Measurements from ENCODE around the gene FAM219A.
"Not testable (repeated sequence)": the region's sequence is repeated elsewhere in the genome, so short reads cannot be mapped to it uniquely, and the experiment has no call there.

Gene FAM219A

DNA sequence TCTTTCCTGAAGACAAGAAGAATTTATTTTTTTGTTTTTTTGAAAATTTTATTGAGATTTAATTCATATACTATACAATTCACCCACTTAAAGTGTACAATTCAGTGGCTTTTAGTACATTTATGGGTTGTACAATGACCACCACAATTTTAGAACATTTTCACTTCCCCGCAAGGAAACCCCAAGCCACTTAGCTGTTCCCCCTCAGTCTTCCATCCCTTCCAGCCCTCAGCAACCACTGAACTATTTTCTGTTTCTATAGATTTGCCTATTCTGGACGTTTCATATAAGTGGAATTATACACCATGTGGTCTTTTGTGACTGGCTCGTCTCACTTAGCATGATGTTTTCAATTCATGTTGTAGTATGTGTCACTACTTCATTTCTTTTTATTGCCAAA lies 28.2 kb upstream of the FAM219A start:
- Histone ChIP-seq H3K4me3 (no peak overlapping the region), H3K9me3 (no peaks in the 10 kb centered on the region), H3K27ac (no peak overlapping the region), H3K4me1 (no peaks in the 10 kb centered on the region), H3K9ac (no peak overlapping the region), H3K4me2 (no peak overlapping the region), H3K27me3 (no peaks in the 10 kb centered on the region), H3K36me3 (no peaks in the 10 kb centered on the region), H4K20me1 (no peaks in the 10 kb centered on the region)
- TF ChIP-seq Cebpa-rat (IDR thresholded peaks at IDR 0.05): no peak

DNA sequence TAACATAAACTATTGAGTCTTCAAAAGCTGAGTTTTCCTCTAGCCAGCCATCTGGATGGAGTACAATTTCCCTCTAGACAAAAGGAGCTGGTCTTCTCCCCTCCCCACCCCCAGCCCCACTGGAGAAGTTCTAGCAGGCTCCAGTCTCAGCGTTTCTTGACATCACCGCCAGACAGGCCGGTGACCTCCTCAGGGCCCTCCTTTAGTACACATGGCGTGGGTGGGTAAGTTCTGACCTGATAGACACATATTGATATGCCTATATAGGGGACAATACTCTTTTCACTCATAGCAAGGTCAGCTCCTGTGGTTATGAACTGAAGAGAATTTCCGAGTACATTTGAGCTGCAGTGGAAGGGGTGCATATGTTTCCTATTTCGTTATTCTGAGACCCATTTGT lies 27.5 kb upstream of the FAM219A start:
- Histone ChIP-seq H3K27ac (no peak overlapping the region), H3K9ac (no peak overlapping the region), H3K4me3 (no peak overlapping the region), H3K9me3 (no peaks in the 10 kb centered on the region), H3K4me2 (no peak overlapping the region), H3K27me3 (no peaks in the 10 kb centered on the region), H3K36me3 (no peaks in the 10 kb centered on the region), H3K4me1 (no peaks in the 10 kb centered on the region), H4K20me1 (no peaks in the 10 kb centered on the region)
- TF ChIP-seq Cebpa-rat (IDR thresholded peaks at IDR 0.05): no peak

DNA sequence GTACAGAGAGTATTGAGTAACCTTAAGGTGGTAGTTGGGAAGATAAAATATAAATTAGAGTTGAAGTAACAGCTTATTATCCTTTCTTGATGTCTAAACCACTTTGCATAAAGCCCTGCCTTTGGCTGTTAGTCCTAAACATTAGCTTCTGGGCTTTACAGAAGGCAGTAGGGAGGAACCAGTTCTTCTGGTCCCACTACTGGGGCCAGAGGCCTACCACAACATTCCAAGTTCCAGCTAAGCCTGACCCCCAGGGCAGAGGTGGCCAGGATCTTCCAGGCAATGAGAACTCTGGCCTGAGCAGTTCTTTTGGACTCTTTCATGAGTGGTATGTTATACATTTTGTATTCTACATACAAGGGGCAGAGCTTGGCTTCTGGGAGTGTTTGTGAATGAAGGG lies 26.3 kb upstream of the FAM219A start:
- Histone ChIP-seq H3K9me3 (no peaks in the 10 kb centered on the region), H3K27me3 (no peaks in the 10 kb centered on the region), H3K4me1 (no peaks in the 10 kb centered on the region), H3K27ac (no peak overlapping the region), H3K9ac (no peak overlapping the region), H3K36me3 (no peaks in the 10 kb centered on the region), H3K4me2 (no peak overlapping the region), H4K20me1 (no peaks in the 10 kb centered on the region), H3K4me3 (no peak overlapping the region)
- TF ChIP-seq Cebpa-rat (IDR thresholded peaks at IDR 0.05): no peak

DNA sequence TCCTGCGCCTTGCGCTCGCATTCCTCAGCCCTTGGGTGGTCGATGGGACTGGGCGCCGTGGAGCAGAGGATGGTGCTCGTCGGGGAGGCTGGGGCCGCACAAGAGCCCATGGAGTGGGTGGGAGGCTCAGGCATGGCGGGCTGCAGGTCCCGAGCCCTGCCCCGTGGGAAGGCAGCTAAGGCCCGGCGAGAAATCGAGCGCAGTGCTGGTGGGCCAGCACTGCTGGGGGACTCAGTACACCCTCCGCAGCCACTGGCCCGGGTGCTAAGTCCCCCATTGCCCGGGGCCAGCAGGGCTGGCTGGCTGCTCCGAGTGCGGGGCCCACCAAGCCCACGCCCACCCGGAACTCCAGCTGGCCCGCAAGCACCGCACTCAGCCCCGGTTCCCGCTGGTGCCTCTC lies 24.4 kb upstream of the FAM219A start:
- not testable (repeated sequence) for H4K20me1 ChIP-seq, H3K4me3 ChIP-seq, H3K9ac ChIP-seq, H3K36me3 ChIP-seq, H3K4me2 ChIP-seq, H3K27ac ChIP-seq, H3K4me1 ChIP-seq, H3K9me3 ChIP-seq, H3K27me3 ChIP-seq

DNA sequence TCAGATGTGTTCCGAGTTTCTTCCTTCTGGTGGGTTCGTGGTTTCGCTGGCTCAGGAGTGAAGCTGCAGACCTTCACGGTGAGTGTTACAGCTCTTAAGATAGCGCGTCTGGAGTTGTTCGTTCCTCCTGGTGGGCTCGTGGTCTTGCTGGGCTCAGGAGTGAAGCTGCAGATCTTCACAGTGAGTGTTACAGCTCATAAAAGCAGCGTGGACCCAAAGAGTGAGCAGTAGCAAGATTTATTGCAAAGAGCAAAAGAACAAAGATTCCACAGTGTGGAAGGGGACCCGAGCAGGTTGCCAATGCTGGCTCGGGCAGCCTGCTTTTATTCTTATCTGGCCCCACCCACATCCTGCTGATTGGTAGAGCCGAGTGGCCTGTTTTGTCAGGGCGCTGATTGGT lies 23.2 kb upstream of the FAM219A start:
- not testable (repeated sequence) for H3K27ac ChIP-seq, H3K4me3 ChIP-seq, H3K4me1 ChIP-seq, H3K36me3 ChIP-seq, H4K20me1 ChIP-seq, H3K27me3 ChIP-seq, H3K9ac ChIP-seq, H3K4me2 ChIP-seq, H3K9me3 ChIP-seq

DNA sequence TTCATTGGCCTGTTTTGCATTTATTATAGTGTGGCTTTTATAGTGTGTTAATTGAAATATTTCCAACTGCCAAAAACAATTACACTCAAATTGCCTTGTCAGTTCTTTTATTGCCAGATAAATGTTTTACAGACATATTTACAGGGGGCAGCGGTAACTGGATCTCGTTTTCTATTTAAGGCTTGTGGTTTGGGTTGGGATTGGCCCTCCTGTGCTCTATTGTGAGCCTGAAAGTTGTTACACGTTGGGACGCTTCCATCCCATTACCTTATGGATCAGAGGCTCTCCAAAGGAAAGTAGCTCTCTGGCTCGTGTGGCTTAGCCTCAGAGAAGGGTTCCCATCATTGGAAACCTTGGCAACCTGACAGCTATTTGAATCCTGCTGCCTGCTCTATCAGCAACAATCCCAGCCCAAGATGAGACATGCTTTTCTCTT lies 21.1 kb upstream of the FAM219A start:
- Histone ChIP-seq H3K36me3 (no peaks in the 10 kb centered on the region), H3K9ac (no peak overlapping the region), H3K4me1 (peaks cover 16% of the 10 kb centered on the region), H3K27me3 (no peaks in the 10 kb centered on the region), H3K4me3 (no peak overlapping the region), H3K9me3 (no peaks in the 10 kb centered on the region), H4K20me1 (no peaks in the 10 kb centered on the region), H3K4me2 (no peak overlapping the region), H3K27ac (no peak overlapping the region)
- no peak for TF ChIP-seq Cebpa-rat (IDR thresholded peaks at IDR 0.05)

DNA sequence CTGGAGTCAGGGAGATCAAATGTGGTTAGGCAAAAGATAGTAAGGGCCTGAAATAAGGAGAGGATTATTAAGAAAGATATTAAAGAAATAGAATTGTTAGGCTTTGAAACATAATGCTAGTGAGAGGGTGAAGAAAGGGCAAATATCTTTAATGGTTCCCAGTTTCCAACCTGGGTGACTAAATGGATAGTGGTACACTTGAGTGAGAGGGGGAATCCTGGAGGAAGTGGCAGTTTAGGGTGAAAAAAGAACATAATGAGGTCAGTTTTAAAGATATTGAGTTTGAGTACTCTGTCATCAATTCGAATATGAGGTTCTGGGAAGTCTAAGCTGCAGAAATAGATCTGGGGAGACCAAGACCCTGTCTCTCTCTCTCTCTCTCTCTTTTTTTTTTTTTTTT lies 19.2 kb upstream of the FAM219A start:
- no peak overlapping the region for H3K27ac ChIP-seq
- no peak overlapping the region for H3K4me3 ChIP-seq
- H3K9me3 ChIP-seq: no peaks in the 10 kb centered on the region
- no peak overlapping the region for H3K4me2 ChIP-seq
- TF ChIP-seq Cebpa-rat (IDR thresholded peaks at IDR 0.05): no peak
- H3K36me3 ChIP-seq: no peaks in the 10 kb centered on the region
- no peaks in the 10 kb centered on the region for H4K20me1 ChIP-seq
- H3K27me3 ChIP-seq: no peaks in the 10 kb centered on the region
- H3K9ac ChIP-seq: no peak overlapping the region
- peaks cover 21% of the 10 kb centered on the region for H3K4me1 ChIP-seq

DNA sequence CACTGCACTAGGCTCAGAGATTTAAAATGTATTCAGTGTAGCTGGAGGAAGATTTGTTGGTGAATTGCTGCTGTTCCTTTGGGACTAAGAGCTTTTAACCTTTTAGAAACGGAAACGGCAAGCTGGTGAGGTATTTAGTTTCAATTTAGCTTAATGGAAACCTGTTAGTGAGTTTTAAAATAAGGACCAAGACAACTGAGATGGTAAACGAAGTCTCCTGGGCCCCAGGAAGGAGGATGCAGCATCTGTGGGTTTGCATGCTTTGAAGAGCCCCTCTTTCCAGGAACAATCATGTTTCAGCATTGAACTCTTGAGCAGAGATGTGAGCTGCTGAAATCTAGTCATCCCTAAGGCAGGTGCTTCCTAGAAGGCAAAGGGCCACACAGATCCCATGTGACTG lies 16.7 kb upstream of the FAM219A start:
- H3K27me3 ChIP-seq: no peaks in the 10 kb centered on the region
- no peak overlapping the region for H3K27ac ChIP-seq
- H3K4me3 ChIP-seq: no peak overlapping the region
- H3K4me1 ChIP-seq: peaks cover 21% of the 10 kb centered on the region
- no peak for TF ChIP-seq Cebpa-rat (IDR thresholded peaks at IDR 0.05)
- no peak overlapping the region for H3K9ac ChIP-seq
- H3K4me2 ChIP-seq: peak overlapping the region; percentile 64
- H3K9me3 ChIP-seq: no peaks in the 10 kb centered on the region
- no peaks in the 10 kb centered on the region for H3K36me3 ChIP-seq
- no peaks in the 10 kb centered on the region for H4K20me1 ChIP-seq

DNA sequence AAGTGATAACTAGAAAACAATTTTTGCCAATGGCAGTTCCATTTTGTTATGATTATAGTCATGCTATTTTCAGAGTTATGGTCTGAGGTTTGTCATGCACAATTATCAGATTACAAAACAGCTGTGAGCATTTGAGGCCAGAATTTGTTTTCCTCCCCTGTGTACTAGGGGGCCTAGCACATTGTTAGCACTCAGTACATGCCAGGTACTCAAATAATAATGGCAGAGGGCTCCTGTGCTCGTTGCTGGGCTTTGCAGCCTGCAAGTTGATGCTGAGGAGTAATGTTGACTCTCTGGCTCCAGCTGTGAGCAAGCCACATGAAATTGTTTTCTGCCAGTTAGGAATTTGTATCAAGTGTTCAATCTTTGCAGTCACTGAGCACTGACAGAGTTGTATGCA lies 7.1 kb upstream of the FAM219A start:
- Histone ChIP-seq H3K9me3 (no peaks in the 10 kb centered on the region), H3K27me3 (no peaks in the 10 kb centered on the region), H3K4me2 (no peak overlapping the region), H4K20me1 (no peaks in the 10 kb centered on the region), H3K27ac (no peak overlapping the region), H3K4me1 (no peaks in the 10 kb centered on the region), H3K36me3 (no peaks in the 10 kb centered on the region), H3K4me3 (no peak overlapping the region), H3K9ac (no peak overlapping the region)
- TF ChIP-seq Cebpa-rat (IDR thresholded peaks at IDR 0.05): no peak

DNA sequence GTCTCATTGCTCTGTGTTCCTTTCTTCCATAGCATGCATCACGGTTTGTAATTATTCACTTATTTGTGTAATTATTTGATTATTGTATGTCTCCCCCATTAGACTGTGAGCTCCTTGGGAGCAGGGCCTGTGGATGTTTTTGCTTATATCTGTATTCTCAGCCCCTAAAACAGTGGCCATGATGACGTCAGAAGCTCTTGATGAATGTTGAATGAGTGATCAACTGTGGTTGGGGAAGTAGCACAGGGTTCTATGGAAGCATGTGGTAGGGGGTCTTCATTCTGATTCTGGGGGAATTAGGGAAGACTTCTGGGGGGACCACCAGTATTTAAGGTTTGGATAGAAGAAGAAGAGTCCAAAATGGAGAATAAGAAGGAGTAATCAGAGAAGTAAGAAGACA lies 6.2 kb upstream of the FAM219A start:
- Histone ChIP-seq H3K27ac (no peak overlapping the region), H3K36me3 (no peaks in the 10 kb centered on the region), H3K9me3 (no peaks in the 10 kb centered on the region), H3K4me3 (no peak overlapping the region), H3K27me3 (no peaks in the 10 kb centered on the region), H3K4me1 (peaks cover 7% of the 10 kb centered on the region; the same call in 1 of the 2 replicates), H4K20me1 (no peaks in the 10 kb centered on the region), H3K9ac (no peak overlapping the region), H3K4me2 (no peak overlapping the region)
- no peak for TF ChIP-seq Cebpa-rat (IDR thresholded peaks at IDR 0.05)

DNA sequence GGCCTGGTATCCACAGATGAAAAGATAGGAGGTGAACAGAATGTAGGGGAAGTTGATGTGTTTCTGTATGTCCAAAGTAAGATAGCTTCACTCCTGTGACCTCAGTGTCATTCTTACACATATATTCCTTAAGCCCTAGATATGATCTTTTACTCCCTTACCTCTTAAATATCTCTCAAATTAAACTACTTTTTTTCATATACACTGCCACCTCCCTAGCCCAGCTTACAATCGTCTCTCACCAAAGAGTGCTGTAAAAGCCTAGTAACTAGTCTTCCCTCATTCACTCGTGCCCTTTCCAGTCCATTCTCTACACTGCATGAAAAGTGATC lies 5.5 kb upstream of the FAM219A start:
- Histone ChIP-seq H3K27ac (no peak overlapping the region), H3K4me2 (no peak overlapping the region), H3K9me3 (no peaks in the 10 kb centered on the region), H3K9ac (no peak overlapping the region), H4K20me1 (no peaks in the 10 kb centered on the region), H3K36me3 (no peaks in the 10 kb centered on the region), H3K4me3 (no peak overlapping the region), H3K4me1 (peaks cover 12% of the 10 kb centered on the region), H3K27me3 (no peaks in the 10 kb centered on the region)
- TF ChIP-seq Cebpa-rat (IDR thresholded peaks at IDR 0.05): no peak

All from BLaER1 (cell line).